GM23338 (cell line): Measurements from ENCODE around the gene PLD6. TPM values are rescaled to one million over a fixed set of nuclear protein-coding genes. Genes with fewer than 3 reads are reported as not detected.

Experiments used
- ATAC-seq: fragments of 200-7000 bp; cut with Tn5 transposase; 3 replicates; pipeline ENCODE4 v1.9.1; 2020
- DNase-seq: peaks from one replicate; pipeline ENCODE4 v3.0.0-alpha.2; 2015; ENCODE audit warnings: low spot score
- H2AFZ ChIP-seq: fragments of 200-600 bp; sonication (generic); 2 replicates; pipeline ENCODE4 v1.8.0; 2016; ENCODE audit warnings: antibody characterized with exemption, mild to moderate bottlenecking, moderate library complexity
- H3F3A ChIP-seq: fragments of 200-600 bp; sonication (generic); replicated peaks from 2 replicates; pipeline ENCODE4 v1.8.0; 2017; ENCODE audit warnings: antibody characterized with exemption, mixed run types, low read depth
- H3K27ac ChIP-seq: fragments of 200-600 bp; sonication (generic); 2 replicates; pipeline ENCODE4 v1.6.1; 2016; ENCODE audit warnings: low read depth
- H3K27me3 ChIP-seq: fragments of 200-600 bp; sonication (generic); 2 replicates; pipeline ENCODE4 v1.8.0; 2016; ENCODE audit warnings: mild to moderate bottlenecking, mixed run types, moderate library complexity; ENCODE audit not compliant: insufficient read depth
- H3K36me3 ChIP-seq: fragments of 200-600 bp; sonication (generic); 2 replicates; pipeline ENCODE4 v1.8.0; 2016; ENCODE audit warnings: mild to moderate bottlenecking; ENCODE audit not compliant: insufficient read depth
- H3K4me1 ChIP-seq: fragments of 200-600 bp; sonication (generic); 2 replicates; pipeline ENCODE4 v1.8.0; 2016; ENCODE audit warnings: mild to moderate bottlenecking, moderate library complexity; ENCODE audit not compliant: insufficient read depth
- H3K4me2 ChIP-seq: fragments of 200-600 bp; sonication (generic); 2 replicates; pipeline ENCODE4 v1.7.1; 2017; ENCODE audit warnings: mixed run types
- H3K4me3 ChIP-seq: fragments of 200-600 bp; sonication (generic); 2 replicates; pipeline ENCODE4 v1.6.1; 2016; ENCODE audit warnings: mixed run types
- H3K79me2 ChIP-seq: fragments of 200-600 bp; sonication (generic); replicated peaks from 2 replicates; pipeline ENCODE4 v1.8.0; 2017; ENCODE audit warnings: mild to moderate bottlenecking; ENCODE audit not compliant: insufficient read depth
- H3K9me2 ChIP-seq: fragments of 200-600 bp; sonication (generic); 2 replicates; pipeline ENCODE4 v1.8.0; 2017; ENCODE audit not compliant: insufficient read depth
- H4K20me1 ChIP-seq: fragments of 200-600 bp; sonication (generic); replicated peaks from 2 replicates; pipeline ENCODE4 v1.8.0; 2017; ENCODE audit warnings: mild to moderate bottlenecking; ENCODE audit not compliant: insufficient read depth
- H3K27ac Mint-ChIP-seq: 2 replicates; pipeline ENCODE4 v1.8.0; 2020; ENCODE audit warnings: inconsistent platforms, mild to moderate bottlenecking, moderate library complexity, mixed read lengths
- H3K27me3 Mint-ChIP-seq: 3 replicates; pipeline ENCODE4 v1.8.0; 2022; ENCODE audit warnings: low read depth, mild to moderate bottlenecking, moderate library complexity, mixed read lengths, inconsistent platforms; ENCODE audit not compliant: insufficient read depth, poor library complexity
- H3K36me3 Mint-ChIP-seq: 3 replicates; pipeline ENCODE4 v1.8.0; 2021; ENCODE audit warnings: low read depth, mild to moderate bottlenecking, inconsistent platforms, moderate library complexity, mixed read lengths
- H3K4me1 Mint-ChIP-seq: 3 replicates; pipeline ENCODE4 v1.8.0; 2020; ENCODE audit warnings: mild to moderate bottlenecking, inconsistent platforms, mixed read lengths
- H3K4me3 Mint-ChIP-seq: 3 replicates; pipeline ENCODE4 v1.8.0; 2021; ENCODE audit warnings: moderate library complexity, mild to moderate bottlenecking, inconsistent platforms, mixed read lengths
- H3K9me3 Mint-ChIP-seq: 3 replicates; pipeline ENCODE4 v1.8.0; 2020; ENCODE audit warnings: moderate library complexity, mild to moderate bottlenecking, inconsistent platforms, mixed read lengths
- EZH2phosphoT487 ChIP-seq: fragments of 200-600 bp; sonication (generic); IDR thresholded peaks from one replicate; pipeline ENCODE4 v1.8.1; 2018; ENCODE audit warnings: antibody characterized with exemption; ENCODE audit not compliant: unreplicated experiment
- JUNB ChIP-seq: IDR thresholded peaks from one replicate; pipeline ENCODE4 v1.6.1; 2016; ENCODE audit warnings: antibody characterized with exemption; ENCODE audit not compliant: unreplicated experiment
- NANOG ChIP-seq: IDR thresholded peaks from 2 replicates; pipeline ENCODE4 v1.6.1; 2016; ENCODE audit warnings: antibody characterized with exemption, borderline replicate concordance
- POLR2AphosphoS5 ChIP-seq: IDR thresholded peaks from 2 replicates; pipeline ENCODE4 v1.6.1; 2016; ENCODE audit warnings: antibody characterized with exemption, low read depth
- STAT1 ChIP-seq: IDR thresholded peaks from one replicate; pipeline ENCODE4 v1.6.1; 2016; ENCODE audit warnings: antibody characterized with exemption; ENCODE audit not compliant: unreplicated experiment
- ZNF114 ChIP-seq: fragments of 250-450 bp; sonication (Bioruptor Pico); IDR thresholded peaks from 2 replicates; pipeline ENCODE4 v1.5.0; 2020; ENCODE audit warnings: mild to moderate bottlenecking, moderate library complexity
- ZNF331 ChIP-seq: fragments of 250-450 bp; sonication (Bioruptor Pico); IDR thresholded peaks from 2 replicates; pipeline ENCODE4 v1.5.0; 2020; ENCODE audit warnings: low read depth, mild to moderate bottlenecking, moderate library complexity
- polyA plus RNA-seq: library from polyadenylated mRNA; unstranded; fragments of >200 nt; fragmentation: Nextera tagmentation; extraction: Ambion mirVana; gene quantifications from 2 replicates; pipeline ENCODE4 v1.2.1, GENCODE V29; 2016
- total RNA-seq: library from RNA; depleted of rRNA; stranded (reverse); fragments of >200 nt; shearing (Covaris generic); gene quantifications from 2 replicates; pipeline ENCODE4 v1.2.3, GENCODE V29; 2014
- TF ChIP-seq, protein P1 (sequence below): IDR thresholded peaks from one replicate; pipeline ENCODE4 v1.6.1; 2018; ENCODE audit warnings: antibody characterized with exemption; ENCODE audit not compliant: unreplicated experiment
- TF ChIP-seq, protein P2 (sequence below), 2 experiments: fragments of 200-600 bp in 1 of 2; sonication (generic) in 1 of 2; conservative IDR thresholded peaks; 2 replicates each; pipeline versions ENCODE4 v1.5.1 to v1.6.1; 2016 to 2017; ENCODE audit warnings: antibody characterized with exemption in 2 of 2, low read depth in 2 of 2, mild to moderate bottlenecking in 2 of 2, moderate library complexity in 1 of 2
- TF ChIP-seq, protein P3 (sequence below): IDR thresholded peaks from 2 replicates; pipeline ENCODE4 v1.6.1; 2016; ENCODE audit warnings: antibody characterized with exemption

Gene PLD6
- total and polyA plus RNA-seq, 2 experiments from 2014 or later, result not detected

DNA sequence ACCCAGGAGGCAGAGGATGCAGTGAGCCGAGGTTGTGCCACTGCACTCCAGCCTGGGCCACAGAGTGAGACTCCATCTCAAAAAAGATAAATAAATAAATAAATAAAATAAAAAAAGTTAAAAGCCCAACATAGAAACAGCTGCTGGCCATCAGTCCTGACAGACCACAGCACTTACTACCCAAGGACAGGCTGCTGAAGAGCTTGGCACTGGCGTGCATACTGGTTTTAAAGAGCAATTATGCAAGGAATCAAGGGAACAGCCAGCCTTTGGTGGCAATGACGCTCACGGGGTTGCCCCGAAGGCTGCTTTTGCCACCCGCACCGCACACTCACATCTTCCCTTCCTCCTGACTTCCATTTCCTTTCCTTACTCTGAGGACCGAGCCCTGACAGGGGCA, 4.2 kb downstream of the PLD6 start:
- H3K36me3 Mint-ChIP-seq, result no peaks in the 10 kb centered on the region
- H3K9me2 ChIP-seq, result no peaks in the 10 kb centered on the region
- no peak overlapping the region for H3K4me3 Mint-ChIP-seq
- H3K79me2 ChIP-seq, result no peaks in the 10 kb centered on the region
- peaks cover 16% of the 10 kb centered on the region for H3K27me3 Mint-ChIP-seq
- no peak overlapping the region for H3K27ac ChIP-seq
- H3K27ac Mint-ChIP-seq, result no peak overlapping the region
- no peaks in the 10 kb centered on the region; the same call in 2 of the 3 replicates for H3K4me1 Mint-ChIP-seq
- H4K20me1 ChIP-seq, result no peaks in the 10 kb centered on the region
- peaks cover 1% of the 10 kb centered on the region; the same call in 1 of the 2 replicates for H3F3A ChIP-seq
- TF ChIP-seq JUNB (no peak), ZNF331 (CRISPR knock-in tag) (no peak), STAT1 (no peak), NANOG (no peak)
- TF ChIP-seq, protein P1, sequence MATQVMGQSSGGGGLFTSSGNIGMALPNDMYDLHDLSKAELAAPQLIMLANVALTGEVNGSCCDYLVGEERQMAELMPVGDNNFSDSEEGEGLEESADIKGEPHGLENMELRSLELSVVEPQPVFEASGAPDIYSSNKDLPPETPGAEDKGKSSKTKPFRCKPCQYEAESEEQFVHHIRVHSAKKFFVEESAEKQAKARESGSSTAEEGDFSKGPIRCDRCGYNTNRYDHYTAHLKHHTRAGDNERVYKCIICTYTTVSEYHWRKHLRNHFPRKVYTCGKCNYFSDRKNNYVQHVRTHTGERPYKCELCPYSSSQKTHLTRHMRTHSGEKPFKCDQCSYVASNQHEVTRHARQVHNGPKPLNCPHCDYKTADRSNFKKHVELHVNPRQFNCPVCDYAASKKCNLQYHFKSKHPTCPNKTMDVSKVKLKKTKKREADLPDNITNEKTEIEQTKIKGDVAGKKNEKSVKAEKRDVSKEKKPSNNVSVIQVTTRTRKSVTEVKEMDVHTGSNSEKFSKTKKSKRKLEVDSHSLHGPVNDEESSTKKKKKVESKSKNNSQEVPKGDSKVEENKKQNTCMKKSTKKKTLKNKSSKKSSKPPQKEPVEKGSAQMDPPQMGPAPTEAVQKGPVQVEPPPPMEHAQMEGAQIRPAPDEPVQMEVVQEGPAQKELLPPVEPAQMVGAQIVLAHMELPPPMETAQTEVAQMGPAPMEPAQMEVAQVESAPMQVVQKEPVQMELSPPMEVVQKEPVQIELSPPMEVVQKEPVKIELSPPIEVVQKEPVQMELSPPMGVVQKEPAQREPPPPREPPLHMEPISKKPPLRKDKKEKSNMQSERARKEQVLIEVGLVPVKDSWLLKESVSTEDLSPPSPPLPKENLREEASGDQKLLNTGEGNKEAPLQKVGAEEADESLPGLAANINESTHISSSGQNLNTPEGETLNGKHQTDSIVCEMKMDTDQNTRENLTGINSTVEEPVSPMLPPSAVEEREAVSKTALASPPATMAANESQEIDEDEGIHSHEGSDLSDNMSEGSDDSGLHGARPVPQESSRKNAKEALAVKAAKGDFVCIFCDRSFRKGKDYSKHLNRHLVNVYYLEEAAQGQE, result no peak
- TF ChIP-seq, protein P2, sequence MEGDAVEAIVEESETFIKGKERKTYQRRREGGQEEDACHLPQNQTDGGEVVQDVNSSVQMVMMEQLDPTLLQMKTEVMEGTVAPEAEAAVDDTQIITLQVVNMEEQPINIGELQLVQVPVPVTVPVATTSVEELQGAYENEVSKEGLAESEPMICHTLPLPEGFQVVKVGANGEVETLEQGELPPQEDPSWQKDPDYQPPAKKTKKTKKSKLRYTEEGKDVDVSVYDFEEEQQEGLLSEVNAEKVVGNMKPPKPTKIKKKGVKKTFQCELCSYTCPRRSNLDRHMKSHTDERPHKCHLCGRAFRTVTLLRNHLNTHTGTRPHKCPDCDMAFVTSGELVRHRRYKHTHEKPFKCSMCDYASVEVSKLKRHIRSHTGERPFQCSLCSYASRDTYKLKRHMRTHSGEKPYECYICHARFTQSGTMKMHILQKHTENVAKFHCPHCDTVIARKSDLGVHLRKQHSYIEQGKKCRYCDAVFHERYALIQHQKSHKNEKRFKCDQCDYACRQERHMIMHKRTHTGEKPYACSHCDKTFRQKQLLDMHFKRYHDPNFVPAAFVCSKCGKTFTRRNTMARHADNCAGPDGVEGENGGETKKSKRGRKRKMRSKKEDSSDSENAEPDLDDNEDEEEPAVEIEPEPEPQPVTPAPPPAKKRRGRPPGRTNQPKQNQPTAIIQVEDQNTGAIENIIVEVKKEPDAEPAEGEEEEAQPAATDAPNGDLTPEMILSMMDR (conservative IDR thresholded peaks at IDR 0.05; ENCODE audit: low read depth in 2 of 2), result no peak
- DNase-seq (no peak), ATAC-seq (no peak)
- no peaks in the 10 kb centered on the region for H3K36me3 ChIP-seq
- no peak overlapping the region for H3K4me2 ChIP-seq
- H2AFZ ChIP-seq, result no peak overlapping the region
- H3K4me3 ChIP-seq, result no peak overlapping the region
- no peaks in the 10 kb centered on the region for H3K4me1 ChIP-seq
- no peaks in the 10 kb centered on the region for H3K27me3 ChIP-seq
- H3K9me3 Mint-ChIP-seq, result no peaks in the 10 kb centered on the region

DNA sequence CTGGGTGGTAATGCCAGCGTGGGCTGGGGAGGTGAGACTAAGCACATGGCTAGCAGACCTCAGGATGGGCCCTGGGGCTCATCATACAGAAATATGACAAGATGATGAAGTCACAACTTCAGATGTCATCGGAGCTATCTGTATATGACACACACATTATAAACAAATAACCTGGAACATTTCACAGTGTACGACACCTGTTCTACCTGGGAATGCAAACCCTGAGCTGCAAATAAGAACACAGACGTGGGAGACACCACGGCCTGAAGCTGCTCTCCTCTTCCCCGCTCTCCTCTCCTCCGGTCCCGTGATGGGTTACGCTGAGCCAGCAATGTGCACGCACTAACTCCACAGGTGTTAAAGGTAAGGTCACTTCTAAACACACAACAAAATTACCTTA, 4.9 kb downstream of the PLD6 start:
- no peaks in the 10 kb centered on the region for H3K36me3 ChIP-seq
- Mint-ChIP-seq H3K9me3 (no peaks in the 10 kb centered on the region), H3K27ac (no peak overlapping the region), H3K4me1 (no peaks in the 10 kb centered on the region; the same call in 2 of the 3 replicates), H3K36me3 (no peaks in the 10 kb centered on the region), H3K27me3 (peaks cover 12% of the 10 kb centered on the region), H3K4me3 (no peak overlapping the region)
- H3K79me2 ChIP-seq, result no peaks in the 10 kb centered on the region
- H3F3A ChIP-seq, result no peaks in the 10 kb centered on the region; the same call in 1 of the 2 replicates
- no peaks in the 10 kb centered on the region for H3K27me3 ChIP-seq
- no peak overlapping the region for H2AFZ ChIP-seq
- DNase-seq (no peak), ATAC-seq (no peak)
- no peaks in the 10 kb centered on the region for H4K20me1 ChIP-seq
- TF ChIP-seq POLR2AphosphoS5 (no peak), EZH2phosphoT487 (no peak), ZNF331 (CRISPR knock-in tag) (no peak), ZNF114 (CRISPR knock-in tag) (no peak)
- TF ChIP-seq, protein P3, sequence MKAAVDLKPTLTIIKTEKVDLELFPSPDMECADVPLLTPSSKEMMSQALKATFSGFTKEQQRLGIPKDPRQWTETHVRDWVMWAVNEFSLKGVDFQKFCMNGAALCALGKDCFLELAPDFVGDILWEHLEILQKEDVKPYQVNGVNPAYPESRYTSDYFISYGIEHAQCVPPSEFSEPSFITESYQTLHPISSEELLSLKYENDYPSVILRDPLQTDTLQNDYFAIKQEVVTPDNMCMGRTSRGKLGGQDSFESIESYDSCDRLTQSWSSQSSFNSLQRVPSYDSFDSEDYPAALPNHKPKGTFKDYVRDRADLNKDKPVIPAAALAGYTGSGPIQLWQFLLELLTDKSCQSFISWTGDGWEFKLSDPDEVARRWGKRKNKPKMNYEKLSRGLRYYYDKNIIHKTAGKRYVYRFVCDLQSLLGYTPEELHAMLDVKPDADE, result no peak
- TF ChIP-seq, protein P1, result no peak
- TF ChIP-seq, protein P2 (conservative IDR thresholded peaks at IDR 0.05; ENCODE audit: low read depth in 2 of 2), result no peak
- H3K27ac ChIP-seq, result no peak overlapping the region
- no peak overlapping the region for H3K4me2 ChIP-seq
- H3K4me1 ChIP-seq, result no peaks in the 10 kb centered on the region
- no peak overlapping the region for H3K4me3 ChIP-seq
- H3K9me2 ChIP-seq, result no peaks in the 10 kb centered on the region
